Subcutaneous adipose tissue (tissue), 4 donors: ENCODE measurements around the gene GABBR1. TPM values are rescaled to one million over a fixed set of nuclear protein-coding genes. Genes with fewer than 3 reads are reported as not detected.

Experiments used
- total RNA-seq, 4 donors: library from RNA; depleted of rRNA; stranded (reverse); fragments of >200 nt; gene quantifications; one replicate each; pipeline ENCODE4 v1.1.0, GENCODE V29; 2016
- TF ChIP-seq, protein P1 (sequence below): fragments of 450-650 bp; IDR thresholded peaks from one replicate; pipeline ENCODE4 v1.5.1; 2016; ENCODE audit warnings: low read depth, mild to moderate bottlenecking, control low read depth, antibody characterized with exemption, moderate library complexity

The GABBR1 gene
- total RNA-seq, 4 donors from 2014 or later = 20.6 to 31.0 (median 25.0) TPM

DNA sequence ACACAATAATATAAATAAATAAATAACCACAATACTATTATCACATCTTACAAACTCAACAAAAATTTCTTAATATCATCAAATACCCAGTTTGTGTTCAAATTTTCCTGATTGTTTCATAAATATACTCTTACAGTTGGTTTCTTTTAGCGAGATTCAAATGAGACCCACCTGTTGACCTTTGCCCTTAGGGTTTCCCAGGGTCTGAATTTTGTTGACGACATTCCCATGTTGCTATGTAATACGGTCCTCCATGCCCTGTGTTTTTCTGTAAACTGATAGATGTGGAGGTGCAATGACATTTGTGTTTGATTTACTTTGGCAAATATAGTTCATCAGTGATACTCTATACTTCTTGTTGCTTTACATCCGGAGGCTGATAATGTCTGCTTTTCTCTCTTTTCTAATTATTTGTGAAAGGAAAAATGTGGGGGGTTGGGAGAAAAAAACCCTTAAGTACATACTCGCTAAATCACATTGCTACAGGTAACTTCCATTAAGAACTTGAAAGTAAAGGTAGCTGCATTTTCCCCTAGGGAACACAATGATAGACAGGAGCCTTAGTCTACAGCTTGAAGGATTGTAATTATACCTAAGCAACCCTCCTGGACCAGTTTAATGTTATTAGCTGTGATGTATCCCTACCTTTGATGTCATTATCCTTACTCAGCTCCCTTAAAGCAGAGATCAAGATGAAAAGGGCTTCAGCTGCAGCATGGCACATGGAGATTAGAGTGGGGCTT is 30.5 kb upstream of the GABBR1 start:
- TF ChIP-seq, protein P1, sequence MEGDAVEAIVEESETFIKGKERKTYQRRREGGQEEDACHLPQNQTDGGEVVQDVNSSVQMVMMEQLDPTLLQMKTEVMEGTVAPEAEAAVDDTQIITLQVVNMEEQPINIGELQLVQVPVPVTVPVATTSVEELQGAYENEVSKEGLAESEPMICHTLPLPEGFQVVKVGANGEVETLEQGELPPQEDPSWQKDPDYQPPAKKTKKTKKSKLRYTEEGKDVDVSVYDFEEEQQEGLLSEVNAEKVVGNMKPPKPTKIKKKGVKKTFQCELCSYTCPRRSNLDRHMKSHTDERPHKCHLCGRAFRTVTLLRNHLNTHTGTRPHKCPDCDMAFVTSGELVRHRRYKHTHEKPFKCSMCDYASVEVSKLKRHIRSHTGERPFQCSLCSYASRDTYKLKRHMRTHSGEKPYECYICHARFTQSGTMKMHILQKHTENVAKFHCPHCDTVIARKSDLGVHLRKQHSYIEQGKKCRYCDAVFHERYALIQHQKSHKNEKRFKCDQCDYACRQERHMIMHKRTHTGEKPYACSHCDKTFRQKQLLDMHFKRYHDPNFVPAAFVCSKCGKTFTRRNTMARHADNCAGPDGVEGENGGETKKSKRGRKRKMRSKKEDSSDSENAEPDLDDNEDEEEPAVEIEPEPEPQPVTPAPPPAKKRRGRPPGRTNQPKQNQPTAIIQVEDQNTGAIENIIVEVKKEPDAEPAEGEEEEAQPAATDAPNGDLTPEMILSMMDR = no peak

DNA sequence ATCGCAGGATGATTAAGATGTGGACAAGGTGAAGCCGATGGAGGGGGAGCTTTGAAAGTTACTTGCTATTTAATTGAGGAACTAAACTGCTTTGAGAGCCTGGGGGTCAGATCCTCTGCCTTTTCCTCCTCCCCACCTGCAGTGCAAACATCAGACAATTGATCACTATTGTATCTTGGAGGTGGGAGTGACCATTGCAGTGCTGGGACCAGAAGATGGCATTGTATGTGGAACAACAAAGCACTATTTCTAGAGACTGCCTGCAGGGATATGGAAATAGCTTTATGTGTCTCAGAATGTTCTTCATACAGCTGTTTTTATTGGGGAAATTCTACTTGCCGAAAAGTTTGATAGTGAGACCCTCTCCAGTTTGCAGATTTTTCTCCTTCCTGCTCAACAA is 28.1 kb upstream of the GABBR1 start:
- TF ChIP-seq, protein P1 = no peak

- TF ChIP-seq, protein P1 = no peak
Measured at GRCh38 chr6:29656798-29657197, 23.8 kb upstream of the GABBR1 start, which contains the start of gene MOG. TSS of gene MOG (plus strand) at chr6:29657092. CDS start at chr6:29657210, 118 bp downstream.

- TF ChIP-seq, protein P1 = no peak
Measured at GRCh38 chr6:29656157-29656556, 23.2 kb upstream of the GABBR1 start.

DNA sequence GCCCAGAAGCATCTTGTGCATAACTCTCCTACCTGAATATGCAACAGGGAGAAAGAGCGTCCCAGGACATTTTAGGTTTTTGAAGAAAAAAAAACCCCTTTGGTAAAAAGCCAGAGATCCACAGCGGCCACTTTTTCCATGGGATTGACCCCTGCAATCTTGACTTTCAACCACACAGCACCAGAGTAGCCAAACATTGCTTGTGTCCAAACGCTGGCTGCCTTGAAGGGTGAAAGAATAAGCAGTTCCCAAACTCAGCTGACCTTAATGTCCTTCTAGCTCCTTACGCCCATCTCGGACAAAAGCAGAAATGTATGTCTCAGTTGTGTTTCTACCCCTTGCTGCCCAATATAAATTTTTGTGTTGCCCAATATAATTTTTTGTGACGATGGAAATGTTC is 22.7 kb upstream of the GABBR1 start:
- TF ChIP-seq, protein P1 = no peak

GRCh38 chr6:29653452-29654038 is 20.6 kb upstream of the GABBR1 start:
- TF ChIP-seq, protein P1 = no peak

GRCh38 chr6:29652198-29652584 is 19.2 kb upstream of the GABBR1 start:
- TF ChIP-seq, protein P1 = no peak
